OCI-M1 (cell line): ENCODE results near the gene SYNE1.
"Not testable (repeated sequence)": the region's sequence is repeated elsewhere in the genome, so short reads cannot be mapped to it uniquely, and the experiment has no call there.

Experiments used
- DNase-seq: peaks from one replicate; lab custom pipeline; 2025; lab: John Stamatoyannopoulos, UW

Gene SYNE1

GRCh38 chr6:152098683-152099082 is 538.5 kb downstream of the SYNE1 start:
- DNase-seq: no peak

- DNase-seq: no peak
Measured at GRCh38 chr6:152096863-152097496, 540.2 kb downstream of the SYNE1 start.

- peak; percentile 90 for DNase-seq
Measured at GRCh38 chr6:152094992-152095592, 542.1 kb downstream of the SYNE1 start.

- DNase-seq: no peak
Measured at GRCh38 chr6:152094276-152094675, 542.9 kb downstream of the SYNE1 start.

GRCh38 chr6:152093711-152094110 is 543.5 kb downstream of the SYNE1 start:
- no peak for DNase-seq

GRCh38 chr6:152091851-152092341 is 545.3 kb downstream of the SYNE1 start:
- DNase-seq: no peak

GRCh38 chr6:152091201-152091600 is 546.0 kb downstream of the SYNE1 start:
- no peak for DNase-seq

- no peak for DNase-seq
Measured at GRCh38 chr6:152089992-152090391, 547.2 kb downstream of the SYNE1 start.

GRCh38 chr6:152087701-152088100 is 549.5 kb downstream of the SYNE1 start:
- no peak for DNase-seq

GRCh38 chr6:152087096-152087495 is 550.1 kb downstream of the SYNE1 start:
- DNase-seq: no peak

GRCh38 chr6:152086223-152086873 is 550.8 kb downstream of the SYNE1 start:
- no peak for DNase-seq

GRCh38 chr6:152085451-152085921 is 551.7 kb downstream of the SYNE1 start:
- DNase-seq: no peak

- DNase-seq: no peak
Measured at GRCh38 chr6:152078804-152079203, 558.4 kb downstream of the SYNE1 start.

GRCh38 chr6:152078001-152078400 is 559.2 kb downstream of the SYNE1 start:
- no peak for DNase-seq

- DNase-seq: not testable (repeated sequence)
Measured at GRCh38 chr6:152076242-152076641, 560.9 kb downstream of the SYNE1 start.

- DNase-seq: no peak
Measured at GRCh38 chr6:152071843-152072242, 565.3 kb downstream of the SYNE1 start.
